MM.1S (cell line): Measurements from ENCODE around the gene ERF.

Source experiments
- DNase-seq: peaks from one replicate; pipeline ENCODE4 v3.0.0-alpha.2; 2015
- H2AFZ ChIP-seq: fragments of 300-600 bp; sonication (generic); 2 replicates; pipeline ENCODE4 v1.6.0; 2016; ENCODE audit warnings: antibody characterized with exemption, low read length
- H3F3A ChIP-seq: fragments of 300-600 bp; sonication (generic); 2 replicates; pipeline ENCODE4 v1.6.1; 2016; ENCODE audit warnings: mild to moderate bottlenecking, antibody characterized with exemption, low read length, moderate library complexity, mixed read lengths; ENCODE audit not compliant: insufficient read depth
- H3K27ac ChIP-seq: fragments of 300-600 bp; sonication (generic); 2 replicates; pipeline ENCODE4 v1.5.1; 2016; ENCODE audit warnings: mild to moderate bottlenecking, low read length
- H3K27me3 ChIP-seq: fragments of 300-600 bp; sonication (generic); replicated peaks from 2 replicates; pipeline ENCODE4 v1.6.0; 2016; ENCODE audit warnings: low read length; ENCODE audit not compliant: insufficient read depth
- H3K36me3 ChIP-seq: fragments of 300-600 bp; sonication (generic); replicated peaks from 2 replicates; pipeline ENCODE4 v1.6.1; 2016; ENCODE audit warnings: mild to moderate bottlenecking, low read length, mixed read lengths; ENCODE audit not compliant: insufficient read depth
- H3K4me1 ChIP-seq: fragments of 300-600 bp; sonication (generic); 2 replicates; pipeline ENCODE4 v1.6.1; 2016; ENCODE audit warnings: low read length, mixed read lengths
- H3K4me2 ChIP-seq: fragments of 300-600 bp; sonication (generic); 2 replicates; pipeline ENCODE4 v1.6.0; 2016; ENCODE audit warnings: low read depth, low read length
- H3K4me3 ChIP-seq: fragments of 300-600 bp; sonication (generic); 2 replicates; pipeline ENCODE4 v1.5.1; 2016; ENCODE audit warnings: low read length, mixed read lengths
- H3K79me2 ChIP-seq: fragments of 300-600 bp; sonication (generic); 2 replicates; pipeline ENCODE4 v1.6.1; 2016; ENCODE audit warnings: mixed run types, low read length, mixed read lengths
- H3K9ac ChIP-seq: fragments of 300-600 bp; sonication (generic); 2 replicates; pipeline ENCODE4 v1.6.1; 2016; ENCODE audit warnings: low read length, mixed read lengths
- H3K9me2 ChIP-seq: fragments of 300-600 bp; sonication (generic); replicated peaks from 2 replicates; pipeline ENCODE4 v1.6.1; 2016; ENCODE audit warnings: mild to moderate bottlenecking, low read length, mixed read lengths; ENCODE audit not compliant: insufficient read depth
- H3K9me3 ChIP-seq: fragments of 300-600 bp; sonication (generic); replicated peaks from 2 replicates; pipeline ENCODE4 v1.6.1; 2016; ENCODE audit warnings: mild to moderate bottlenecking, low read length, mixed read lengths; ENCODE audit not compliant: insufficient read depth
- H4K20me1 ChIP-seq: fragments of 300-600 bp; sonication (generic); 2 replicates; pipeline ENCODE4 v1.6.1; 2016; ENCODE audit warnings: mild to moderate bottlenecking, low read length, moderate library complexity, mixed read lengths; ENCODE audit not compliant: insufficient read depth
- EZH2 ChIP-seq: fragments of 300-600 bp; sonication (generic); optimal IDR thresholded peaks from 2 replicates; pipeline ENCODE3; 2017; ENCODE audit warnings: low read depth, mild to moderate bottlenecking, antibody characterized with exemption, low read length, mixed read lengths
- EZH2phosphoT487 ChIP-seq: fragments of 300-600 bp; sonication (generic); IDR thresholded peaks from 2 replicates; pipeline ENCODE4 v1.6.1; 2018; ENCODE audit warnings: antibody characterized with exemption, low read length
- TF ChIP-seq, protein P1 (sequence below): fragments of 300-600 bp; sonication (generic); IDR thresholded peaks from 2 replicates; pipeline ENCODE4 v1.5.1; 2016; ENCODE audit warnings: antibody characterized with exemption, low read length, mixed read lengths

The ERF gene

DNA sequence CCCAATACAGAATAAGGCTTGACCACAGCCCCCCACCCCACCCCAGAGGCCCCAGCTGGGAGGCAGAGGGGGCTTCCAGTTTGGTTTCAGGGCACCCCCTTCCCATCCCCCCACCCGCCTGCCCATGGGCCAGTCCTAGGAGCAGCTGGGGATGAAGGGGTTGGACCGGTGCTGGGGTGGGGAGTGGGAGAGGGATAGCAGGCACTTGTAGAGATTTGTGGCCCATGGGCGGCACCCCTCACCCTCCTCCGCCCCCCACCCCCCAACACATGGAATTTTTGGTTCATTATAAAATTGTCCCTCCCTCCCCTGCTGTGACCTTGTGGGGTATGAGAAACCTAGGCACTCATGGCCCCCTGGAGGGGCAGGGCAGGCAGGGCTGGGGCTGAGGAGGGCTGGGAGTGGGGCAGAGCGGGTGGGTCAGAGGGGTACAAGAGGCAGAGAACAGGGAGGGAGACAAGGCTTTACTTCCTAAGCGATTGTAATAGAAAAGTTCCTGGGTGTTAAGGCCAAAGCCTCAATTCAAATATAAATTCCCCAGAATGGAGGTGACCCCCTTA, 7.2 kb downstream of the ERF start:
- Histone ChIP-seq H4K20me1 (no peaks in the 10 kb centered on the region), H3K9ac (no peak overlapping the region), H3F3A (peaks cover 21% of the 10 kb centered on the region), H3K4me3 (no peak overlapping the region), H3K9me2 (no peaks in the 10 kb centered on the region), H3K27me3 (no peaks in the 10 kb centered on the region), H3K27ac (no peak overlapping the region), H3K36me3 (no peaks in the 10 kb centered on the region), H3K4me1 (peaks cover 6% of the 10 kb centered on the region), H3K4me2 (no peak overlapping the region), H3K79me2 (peaks cover 20% of the 10 kb centered on the region), H2AFZ (no peak overlapping the region), H3K9me3 (no peaks in the 10 kb centered on the region)
- no peak for TF ChIP-seq EZH2phosphoT487
- TF ChIP-seq EZH2: no peak
- TF ChIP-seq, protein P1, sequence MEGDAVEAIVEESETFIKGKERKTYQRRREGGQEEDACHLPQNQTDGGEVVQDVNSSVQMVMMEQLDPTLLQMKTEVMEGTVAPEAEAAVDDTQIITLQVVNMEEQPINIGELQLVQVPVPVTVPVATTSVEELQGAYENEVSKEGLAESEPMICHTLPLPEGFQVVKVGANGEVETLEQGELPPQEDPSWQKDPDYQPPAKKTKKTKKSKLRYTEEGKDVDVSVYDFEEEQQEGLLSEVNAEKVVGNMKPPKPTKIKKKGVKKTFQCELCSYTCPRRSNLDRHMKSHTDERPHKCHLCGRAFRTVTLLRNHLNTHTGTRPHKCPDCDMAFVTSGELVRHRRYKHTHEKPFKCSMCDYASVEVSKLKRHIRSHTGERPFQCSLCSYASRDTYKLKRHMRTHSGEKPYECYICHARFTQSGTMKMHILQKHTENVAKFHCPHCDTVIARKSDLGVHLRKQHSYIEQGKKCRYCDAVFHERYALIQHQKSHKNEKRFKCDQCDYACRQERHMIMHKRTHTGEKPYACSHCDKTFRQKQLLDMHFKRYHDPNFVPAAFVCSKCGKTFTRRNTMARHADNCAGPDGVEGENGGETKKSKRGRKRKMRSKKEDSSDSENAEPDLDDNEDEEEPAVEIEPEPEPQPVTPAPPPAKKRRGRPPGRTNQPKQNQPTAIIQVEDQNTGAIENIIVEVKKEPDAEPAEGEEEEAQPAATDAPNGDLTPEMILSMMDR: no peak
- no peak for DNase-seq

DNA sequence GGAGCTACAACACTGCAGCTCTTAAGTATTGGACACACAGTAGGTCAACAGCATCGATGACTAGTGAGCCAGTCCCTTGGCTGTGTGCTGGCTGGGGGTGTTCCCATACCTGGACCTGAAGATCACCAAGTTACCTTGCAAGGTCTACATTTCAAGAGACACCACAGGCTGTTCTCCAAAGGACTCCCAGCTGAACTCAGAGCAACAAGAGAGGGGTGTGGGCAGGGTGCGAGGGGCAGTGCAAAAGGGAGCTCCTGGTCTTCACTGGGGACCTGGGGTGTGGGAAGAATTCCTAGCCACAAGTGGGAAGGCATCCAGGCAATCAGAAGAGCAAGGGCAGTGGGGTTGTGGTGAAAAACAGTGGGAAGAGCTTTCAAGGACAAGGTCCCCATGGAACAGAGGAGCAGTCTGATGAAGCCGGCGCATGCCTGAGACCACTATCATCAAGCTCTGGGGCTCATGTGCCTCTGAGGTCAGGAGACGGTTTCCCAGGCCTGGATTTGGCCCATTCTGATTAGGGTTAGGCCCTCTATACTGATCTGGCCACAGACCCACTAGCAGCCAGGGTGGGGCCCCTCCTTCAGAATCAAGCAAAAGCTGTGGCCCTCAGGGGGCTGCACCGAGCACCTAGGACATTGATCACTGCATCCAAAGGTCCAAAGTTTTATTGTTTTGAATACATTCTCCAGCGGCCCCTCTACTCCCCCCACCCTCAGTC, 7.8 kb downstream of the ERF start:
- Histone ChIP-seq H3K9ac (no peak overlapping the region), H3K79me2 (peaks cover 16% of the 10 kb centered on the region), H3K4me2 (no peak overlapping the region), H3K9me2 (no peaks in the 10 kb centered on the region), H3F3A (peaks cover 21% of the 10 kb centered on the region), H2AFZ (no peak overlapping the region), H3K27ac (no peak overlapping the region), H3K9me3 (no peaks in the 10 kb centered on the region), H3K36me3 (no peaks in the 10 kb centered on the region), H3K4me3 (no peak overlapping the region), H3K27me3 (no peaks in the 10 kb centered on the region), H4K20me1 (no peaks in the 10 kb centered on the region), H3K4me1 (peaks cover 4% of the 10 kb centered on the region)
- TF ChIP-seq EZH2phosphoT487 (no peak), EZH2 (no peak)
- TF ChIP-seq, protein P1: no peak
- DNase-seq: no peak

DNA sequence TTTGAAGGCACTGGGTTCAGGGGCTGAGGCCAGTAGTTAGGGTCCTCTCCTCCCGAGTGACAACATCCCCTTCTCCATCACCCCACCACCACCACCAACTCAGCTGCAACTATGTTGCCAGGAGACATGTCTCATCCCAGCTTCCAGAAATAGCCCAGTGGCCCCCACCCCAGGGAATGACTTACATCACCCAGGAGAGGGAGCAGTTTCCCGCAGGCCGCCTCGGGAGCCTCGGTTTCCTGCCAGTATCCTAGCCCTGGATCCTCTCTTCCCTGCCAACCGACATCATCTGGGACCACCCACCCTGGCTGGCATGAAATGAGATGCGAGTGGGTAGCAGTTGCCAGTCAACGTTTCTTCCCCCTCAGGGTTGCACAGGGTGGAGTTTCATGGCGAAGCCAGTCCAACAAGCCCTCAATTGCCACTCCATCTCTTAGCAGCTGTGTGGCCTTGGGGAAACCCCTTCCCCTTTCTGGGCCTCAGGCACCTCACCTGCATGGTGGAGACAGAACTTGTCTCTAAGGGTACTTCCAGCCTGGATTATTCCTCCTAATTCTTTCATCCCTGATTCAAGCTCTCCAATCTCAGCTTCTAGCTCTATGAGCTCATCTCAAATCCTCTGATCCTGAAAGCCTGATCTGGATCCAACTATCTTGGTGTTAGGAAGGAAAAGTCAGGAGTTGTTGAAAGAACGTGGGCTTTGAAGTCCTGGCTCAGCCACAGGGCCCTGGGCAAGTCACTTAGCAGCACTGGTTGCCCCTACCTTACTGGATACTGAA, 8.6 kb downstream of the ERF start:
- Histone ChIP-seq H3K9me3 (no peaks in the 10 kb centered on the region), H3K4me2 (no peak overlapping the region), H4K20me1 (no peaks in the 10 kb centered on the region), H3K4me1 (peaks cover 8% of the 10 kb centered on the region), H3K27me3 (no peaks in the 10 kb centered on the region), H3K27ac (no peak overlapping the region), H2AFZ (no peak overlapping the region), H3K9ac (no peak overlapping the region), H3F3A (peaks cover 21% of the 10 kb centered on the region), H3K9me2 (no peaks in the 10 kb centered on the region), H3K36me3 (no peaks in the 10 kb centered on the region), H3K79me2 (peaks cover 17% of the 10 kb centered on the region), H3K4me3 (no peak overlapping the region)
- DNase-seq: no peak
- TF ChIP-seq EZH2 (no peak), EZH2phosphoT487 (no peak)
- TF ChIP-seq, protein P1: no peak
